Colonic mucosa (tissue), 4 donors: ENCODE data around the gene JUN. TPM values are rescaled to one million over a fixed set of nuclear protein-coding genes. Genes with fewer than 3 reads are reported as not detected.
"Not testable (repeated sequence)": the region's sequence is repeated elsewhere in the genome, so short reads cannot be mapped to it uniquely, and the experiment has no call there.

Experiments
- DNase-seq: peaks from one replicate; pipeline ENCODE4 v3.0.0-alpha.2; 2020
- H3K27ac ChIP-seq: fragments of 200-600 bp; one replicate; pipeline ENCODE4 v1.8.0; 2021
- H3K27me3 ChIP-seq: fragments of 200-600 bp; one replicate; pipeline ENCODE4 v1.8.0; 2021
- H3K36me3 ChIP-seq: fragments of 200-600 bp; one replicate; pipeline ENCODE4 v1.8.0; 2021
- H3K4me1 ChIP-seq: fragments of 200-600 bp; one replicate; pipeline ENCODE4 v1.8.0; 2021; ENCODE audit warnings: mild to moderate bottlenecking
- H3K4me3 ChIP-seq: fragments of 200-600 bp; one replicate; pipeline ENCODE4 v1.8.0; 2021
- H3K9ac ChIP-seq, 2 donors: one replicate each; pipeline ENCODE4 v1.7.0; 2013; ENCODE audit warnings: control low read depth in 2 of 2, low read depth in 2 of 2, low read length in 2 of 2
- H3K9me3 ChIP-seq: fragments of 200-600 bp; one replicate; pipeline ENCODE4 v1.8.0; 2021
- CTCF ChIP-seq: fragments of 200-600 bp; IDR thresholded peaks from one replicate; pipeline ENCODE4 v1.8.0; 2022; ENCODE audit warnings: antibody characterized with exemption, mild to moderate bottlenecking
- intact Hi-C: fragments of 100-400 bp; cut with DNase I; formaldehyde crosslinking; loops from one replicate; pipeline ENCODE4 v1.14.1; 2022
- total RNA-seq, 2 donors: library from RNA; stranded (reverse); fragmentation: NEBNext Ultra II Directional in 1 of 2; extraction: Animal tissue kit (Norgen Biotek cat#: 25700) in 1 of 2; gene quantifications; one replicate each; pipeline ENCODE4 v1.2.1, GENCODE V29; 2021
- donor health status: healthy.
- donor health status: DM: no; HTN: no; CAD: no.
- donor health status: DM: no; HTN: no; CAD: no.

The JUN gene
- total RNA-seq, 2 donors from 2014 or later = 94.1 to 137 TPM

GRCh38 chr1:58803858-58804257, 20.0 kb upstream of the JUN start:
- Histone ChIP-seq H3K27ac (peak overlapping the region; percentile 56), H3K27me3 (no peaks in the 10 kb centered on the region), H3K4me3 (no peak overlapping the region), H3K36me3 (no peaks in the 10 kb centered on the region), H3K9me3 (no peaks in the 10 kb centered on the region), H3K9ac (no peak overlapping the region), H3K4me1 (peaks cover 4% of the 10 kb centered on the region)
- intact Hi-C loops = no loop called here
- no peak for TF ChIP-seq CTCF
- peak; percentile 45 for DNase-seq

- Histone ChIP-seq H3K36me3 (no peaks in the 10 kb centered on the region), H3K4me1 (peaks cover 4% of the 10 kb centered on the region), H3K4me3 (no peak overlapping the region), H3K27me3 (no peaks in the 10 kb centered on the region), H3K9ac (no peak overlapping the region), H3K9me3 (no peaks in the 10 kb centered on the region), H3K27ac (peak overlapping the region; percentile 35)
- intact Hi-C loops = no loop called here
- no peak for TF ChIP-seq CTCF
- no peak for DNase-seq
Observed at GRCh38 chr1:58802640-58803399, 19.0 kb upstream of the JUN start.

- intact Hi-C loops, H3K9me3 ChIP-seq, DNase-seq, H3K4me1 ChIP-seq, H3K9ac ChIP-seq, H3K4me3 ChIP-seq, H3K27me3 ChIP-seq, H3K36me3 ChIP-seq, H3K27ac ChIP-seq: not testable (repeated sequence)
Observed at GRCh38 chr1:58801286-58801685, 17.4 kb upstream of the JUN start.

GRCh38 chr1:58799650-58800049, 15.8 kb upstream of the JUN start:
- Histone ChIP-seq H3K9ac (no peak overlapping the region), H3K27me3 (no peaks in the 10 kb centered on the region), H3K4me3 (no peak overlapping the region), H3K27ac (no peak overlapping the region), H3K9me3 (no peaks in the 10 kb centered on the region), H3K36me3 (no peaks in the 10 kb centered on the region), H3K4me1 (peaks cover 3% of the 10 kb centered on the region)
- TF ChIP-seq CTCF = no peak
- intact Hi-C loops = no loop called here
- no peak for DNase-seq

- Histone ChIP-seq H3K9me3 (no peaks in the 10 kb centered on the region), H3K36me3 (no peaks in the 10 kb centered on the region), H3K27ac (no peak overlapping the region), H3K4me3 (no peak overlapping the region), H3K27me3 (no peaks in the 10 kb centered on the region), H3K9ac (no peak overlapping the region), H3K4me1 (no peaks in the 10 kb centered on the region)
- intact Hi-C loops = no loop called here
- TF ChIP-seq CTCF = no peak
- no peak for DNase-seq
Observed at GRCh38 chr1:58798910-58799442, 15.1 kb upstream of the JUN start.

GRCh38 chr1:58796416-58796815, 12.6 kb upstream of the JUN start:
- no peak overlapping the region for H3K27ac ChIP-seq
- no peaks in the 10 kb centered on the region for H3K36me3 ChIP-seq
- H3K9ac ChIP-seq = no peak overlapping the region
- DNase-seq = no peak
- no peak for TF ChIP-seq CTCF
- H3K4me3 ChIP-seq = no peak overlapping the region
- H3K9me3 ChIP-seq = no peaks in the 10 kb centered on the region
- no peaks in the 10 kb centered on the region for H3K4me1 ChIP-seq
- intact Hi-C loops = no loop called here
- H3K27me3 ChIP-seq = no peaks in the 10 kb centered on the region
